ENCODE data around the gene ADAMTS14. TPM values are rescaled to one million over a fixed set of nuclear protein-coding genes. Genes with fewer than 3 reads are reported as not detected.

The ADAMTS14 gene
- total RNA-seq, 1 experiment from 2014 or later, result 2.1 TPM

DNA sequence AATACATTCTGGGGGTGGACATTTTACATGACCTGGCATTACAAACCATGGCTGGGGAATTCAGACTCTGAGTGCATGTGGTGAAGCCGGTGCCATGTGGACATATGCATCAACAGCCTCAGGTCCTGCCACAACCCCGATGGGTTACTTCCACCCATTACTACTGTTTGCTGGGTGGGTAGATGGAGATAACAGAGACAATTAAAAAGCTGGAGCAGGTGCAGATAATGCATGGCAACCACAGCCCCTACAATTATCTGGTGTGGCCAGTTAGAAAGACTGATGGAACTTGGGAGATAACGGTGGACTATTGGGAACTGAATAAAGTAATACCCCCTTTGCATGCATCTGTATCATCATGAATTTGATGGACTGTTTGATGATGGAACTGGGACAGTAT is 21.6 kb upstream of the ADAMTS14 start (continued):
- no peak for TF ChIP-seq SP1 (CRISPR knock-in tag; conservative IDR thresholded peaks at IDR 0.05)

GRCh38 chr10:70651661-70652060 is 20.6 kb upstream of the ADAMTS14 start:
- Mint-ChIP-seq H3K4me1 (no peaks in the 10 kb centered on the region), H3K9me3 (peaks cover 65% of the 10 kb centered on the region), H3K27ac (no peak overlapping the region), H3K4me3 (no peak overlapping the region), H3K27me3 (ENCODE audit: low read depth) (peaks cover 4% of the 10 kb centered on the region; the same call in 1 of the 2 replicates), H3K36me3 (peaks cover 37% of the 10 kb centered on the region)
- CTCF ChIA-PET, result no interaction called here
- TF ChIP-seq IRF2 (CRISPR knock-in tag; IDR thresholded peaks at IDR 0.05; ENCODE audit: borderline replicate concordance, low read depth), result no peak
- no peak for TF ChIP-seq ARID4B (CRISPR knock-in tag; IDR thresholded peaks at IDR 0.05; ENCODE audit: borderline replicate concordance)
- TF ChIP-seq ELF4 (CRISPR knock-in tag; IDR thresholded peaks at IDR 0.05; ENCODE audit: low read depth), result no peak
- TF ChIP-seq, protein P1, sequence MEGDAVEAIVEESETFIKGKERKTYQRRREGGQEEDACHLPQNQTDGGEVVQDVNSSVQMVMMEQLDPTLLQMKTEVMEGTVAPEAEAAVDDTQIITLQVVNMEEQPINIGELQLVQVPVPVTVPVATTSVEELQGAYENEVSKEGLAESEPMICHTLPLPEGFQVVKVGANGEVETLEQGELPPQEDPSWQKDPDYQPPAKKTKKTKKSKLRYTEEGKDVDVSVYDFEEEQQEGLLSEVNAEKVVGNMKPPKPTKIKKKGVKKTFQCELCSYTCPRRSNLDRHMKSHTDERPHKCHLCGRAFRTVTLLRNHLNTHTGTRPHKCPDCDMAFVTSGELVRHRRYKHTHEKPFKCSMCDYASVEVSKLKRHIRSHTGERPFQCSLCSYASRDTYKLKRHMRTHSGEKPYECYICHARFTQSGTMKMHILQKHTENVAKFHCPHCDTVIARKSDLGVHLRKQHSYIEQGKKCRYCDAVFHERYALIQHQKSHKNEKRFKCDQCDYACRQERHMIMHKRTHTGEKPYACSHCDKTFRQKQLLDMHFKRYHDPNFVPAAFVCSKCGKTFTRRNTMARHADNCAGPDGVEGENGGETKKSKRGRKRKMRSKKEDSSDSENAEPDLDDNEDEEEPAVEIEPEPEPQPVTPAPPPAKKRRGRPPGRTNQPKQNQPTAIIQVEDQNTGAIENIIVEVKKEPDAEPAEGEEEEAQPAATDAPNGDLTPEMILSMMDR (IDR thresholded peaks at IDR 0.05), result no peak
- TF ChIP-seq, protein P2, sequence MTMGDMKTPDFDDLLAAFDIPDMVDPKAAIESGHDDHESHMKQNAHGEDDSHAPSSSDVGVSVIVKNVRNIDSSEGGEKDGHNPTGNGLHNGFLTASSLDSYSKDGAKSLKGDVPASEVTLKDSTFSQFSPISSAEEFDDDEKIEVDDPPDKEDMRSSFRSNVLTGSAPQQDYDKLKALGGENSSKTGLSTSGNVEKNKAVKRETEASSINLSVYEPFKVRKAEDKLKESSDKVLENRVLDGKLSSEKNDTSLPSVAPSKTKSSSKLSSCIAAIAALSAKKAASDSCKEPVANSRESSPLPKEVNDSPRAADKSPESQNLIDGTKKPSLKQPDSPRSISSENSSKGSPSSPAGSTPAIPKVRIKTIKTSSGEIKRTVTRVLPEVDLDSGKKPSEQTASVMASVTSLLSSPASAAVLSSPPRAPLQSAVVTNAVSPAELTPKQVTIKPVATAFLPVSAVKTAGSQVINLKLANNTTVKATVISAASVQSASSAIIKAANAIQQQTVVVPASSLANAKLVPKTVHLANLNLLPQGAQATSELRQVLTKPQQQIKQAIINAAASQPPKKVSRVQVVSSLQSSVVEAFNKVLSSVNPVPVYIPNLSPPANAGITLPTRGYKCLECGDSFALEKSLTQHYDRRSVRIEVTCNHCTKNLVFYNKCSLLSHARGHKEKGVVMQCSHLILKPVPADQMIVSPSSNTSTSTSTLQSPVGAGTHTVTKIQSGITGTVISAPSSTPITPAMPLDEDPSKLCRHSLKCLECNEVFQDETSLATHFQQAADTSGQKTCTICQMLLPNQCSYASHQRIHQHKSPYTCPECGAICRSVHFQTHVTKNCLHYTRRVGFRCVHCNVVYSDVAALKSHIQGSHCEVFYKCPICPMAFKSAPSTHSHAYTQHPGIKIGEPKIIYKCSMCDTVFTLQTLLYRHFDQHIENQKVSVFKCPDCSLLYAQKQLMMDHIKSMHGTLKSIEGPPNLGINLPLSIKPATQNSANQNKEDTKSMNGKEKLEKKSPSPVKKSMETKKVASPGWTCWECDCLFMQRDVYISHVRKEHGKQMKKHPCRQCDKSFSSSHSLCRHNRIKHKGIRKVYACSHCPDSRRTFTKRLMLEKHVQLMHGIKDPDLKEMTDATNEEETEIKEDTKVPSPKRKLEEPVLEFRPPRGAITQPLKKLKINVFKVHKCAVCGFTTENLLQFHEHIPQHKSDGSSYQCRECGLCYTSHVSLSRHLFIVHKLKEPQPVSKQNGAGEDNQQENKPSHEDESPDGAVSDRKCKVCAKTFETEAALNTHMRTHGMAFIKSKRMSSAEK (CRISPR knock-in tag; IDR thresholded peaks at IDR 0.05; ENCODE audit: borderline replicate concordance), result no peak
- TF ChIP-seq, protein P3, sequence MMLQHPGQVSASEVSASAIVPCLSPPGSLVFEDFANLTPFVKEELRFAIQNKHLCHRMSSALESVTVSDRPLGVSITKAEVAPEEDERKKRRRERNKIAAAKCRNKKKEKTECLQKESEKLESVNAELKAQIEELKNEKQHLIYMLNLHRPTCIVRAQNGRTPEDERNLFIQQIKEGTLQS (CRISPR knock-in tag; conservative IDR thresholded peaks at IDR 0.05), result no peak
- no peak for TF ChIP-seq ZNF121 (CRISPR knock-in tag; IDR thresholded peaks at IDR 0.05)
- TF ChIP-seq MAX (CRISPR knock-in tag; IDR thresholded peaks at IDR 0.05), result no peak
- no peak for TF ChIP-seq MYBL2 (CRISPR knock-in tag; IDR thresholded peaks at IDR 0.05)
- TF ChIP-seq, protein P4, sequence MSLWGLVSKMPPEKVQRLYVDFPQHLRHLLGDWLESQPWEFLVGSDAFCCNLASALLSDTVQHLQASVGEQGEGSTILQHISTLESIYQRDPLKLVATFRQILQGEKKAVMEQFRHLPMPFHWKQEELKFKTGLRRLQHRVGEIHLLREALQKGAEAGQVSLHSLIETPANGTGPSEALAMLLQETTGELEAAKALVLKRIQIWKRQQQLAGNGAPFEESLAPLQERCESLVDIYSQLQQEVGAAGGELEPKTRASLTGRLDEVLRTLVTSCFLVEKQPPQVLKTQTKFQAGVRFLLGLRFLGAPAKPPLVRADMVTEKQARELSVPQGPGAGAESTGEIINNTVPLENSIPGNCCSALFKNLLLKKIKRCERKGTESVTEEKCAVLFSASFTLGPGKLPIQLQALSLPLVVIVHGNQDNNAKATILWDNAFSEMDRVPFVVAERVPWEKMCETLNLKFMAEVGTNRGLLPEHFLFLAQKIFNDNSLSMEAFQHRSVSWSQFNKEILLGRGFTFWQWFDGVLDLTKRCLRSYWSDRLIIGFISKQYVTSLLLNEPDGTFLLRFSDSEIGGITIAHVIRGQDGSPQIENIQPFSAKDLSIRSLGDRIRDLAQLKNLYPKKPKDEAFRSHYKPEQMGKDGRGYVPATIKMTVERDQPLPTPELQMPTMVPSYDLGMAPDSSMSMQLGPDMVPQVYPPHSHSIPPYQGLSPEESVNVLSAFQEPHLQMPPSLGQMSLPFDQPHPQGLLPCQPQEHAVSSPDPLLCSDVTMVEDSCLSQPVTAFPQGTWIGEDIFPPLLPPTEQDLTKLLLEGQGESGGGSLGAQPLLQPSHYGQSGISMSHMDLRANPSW (CRISPR knock-in tag; conservative IDR thresholded peaks at IDR 0.05; ENCODE audit: low read depth), result no peak
- TF ChIP-seq, protein P5, sequence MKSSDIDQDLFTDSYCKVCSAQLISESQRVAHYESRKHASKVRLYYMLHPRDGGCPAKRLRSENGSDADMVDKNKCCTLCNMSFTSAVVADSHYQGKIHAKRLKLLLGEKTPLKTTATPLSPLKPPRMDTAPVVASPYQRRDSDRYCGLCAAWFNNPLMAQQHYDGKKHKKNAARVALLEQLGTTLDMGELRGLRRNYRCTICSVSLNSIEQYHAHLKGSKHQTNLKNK (CRISPR knock-in tag; IDR thresholded peaks at IDR 0.05), result no peak
- TF ChIP-seq, protein P6, sequence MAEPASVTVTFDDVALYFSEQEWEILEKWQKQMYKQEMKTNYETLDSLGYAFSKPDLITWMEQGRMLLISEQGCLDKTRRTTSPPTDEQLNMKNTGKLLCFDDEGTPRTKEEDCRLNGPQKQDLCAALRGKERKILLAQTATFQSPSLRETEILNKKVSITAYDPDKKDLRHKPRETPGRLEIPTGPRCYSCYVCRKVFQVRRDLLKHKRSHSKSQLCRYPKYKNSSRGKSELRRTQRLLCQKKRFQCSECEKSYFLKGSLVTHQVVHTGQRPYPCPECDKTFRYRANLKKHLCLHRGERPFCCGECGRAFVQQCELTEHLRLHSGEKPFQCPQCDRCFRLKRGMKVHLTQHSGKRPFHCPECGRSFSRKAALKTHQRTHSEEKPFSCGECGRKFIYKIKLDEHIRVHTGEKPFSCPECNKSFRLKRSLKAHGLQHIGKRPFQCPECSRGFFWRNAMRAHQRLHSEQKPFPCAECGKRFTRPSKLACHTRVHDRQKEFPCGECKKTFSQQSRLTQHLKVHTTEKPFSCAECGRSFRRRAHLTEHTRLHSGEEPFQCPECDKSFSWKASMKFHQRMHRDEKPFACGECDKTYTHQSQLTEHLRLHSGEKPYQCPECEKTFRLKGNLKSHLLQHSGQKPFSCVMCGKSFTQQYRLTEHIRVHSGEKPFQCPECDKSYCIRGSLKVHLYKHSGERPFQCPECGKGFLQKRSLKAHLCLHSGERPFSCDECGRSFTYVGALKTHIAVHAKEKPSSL (CRISPR knock-in tag; conservative IDR thresholded peaks at IDR 0.05), result no peak
- no peak for TF ChIP-seq TCF7 (CRISPR knock-in tag; IDR thresholded peaks at IDR 0.05; ENCODE audit: low read depth)
- TF ChIP-seq ZNF232 (CRISPR knock-in tag; IDR thresholded peaks at IDR 0.05), result no peak
- no peak for TF ChIP-seq SOX15 (CRISPR knock-in tag; IDR thresholded peaks at IDR 0.05)
- no peak for TF ChIP-seq E2F4 (CRISPR knock-in tag; IDR thresholded peaks at IDR 0.05; ENCODE audit: borderline replicate concordance, low read depth)
- DNase-seq (ENCODE audit: low spot score) (no peak), ATAC-seq (no peak)
- POLR2A ChIA-PET, result interaction anchor here (0.5 kb wide), 1 partner anchor 20 kb away, joined by 3 read pairs; no protein-coding TSS in a partner anchor

Data from WTC11 (cell line).